H9 (cell line): ENCODE results near the gene NPY2R. TPM values are rescaled to one million over a fixed set of nuclear protein-coding genes. Genes with fewer than 3 reads are reported as not detected.

ENCODE experiments used
- DNase-seq: peaks from one replicate; pipeline ENCODE4 v3.0.0-alpha.2; 2017
- H2AFZ ChIP-seq: one replicate; pipeline ENCODE4 v1.6.1; 2013; ENCODE audit warnings: mild to moderate bottlenecking, low read length, control low read depth, moderate library complexity
- H2AK5ac ChIP-seq: 2 replicates; pipeline ENCODE4 v1.6.1; 2013; ENCODE audit warnings: low read length, control low read depth, mixed read lengths; ENCODE audit not compliant: insufficient read length
- H2BK120ac ChIP-seq: one replicate; pipeline ENCODE4 v1.6.1; 2013; ENCODE audit warnings: low read depth, mild to moderate bottlenecking, low read length, control low read depth, inconsistent platforms; ENCODE audit not compliant: poor library complexity, severe bottlenecking
- H2BK12ac ChIP-seq: 2 replicates; pipeline ENCODE4 v1.6.1; 2013; ENCODE audit warnings: low read length, control low read depth, mixed read lengths, low read depth; ENCODE audit not compliant: insufficient read length
- H2BK15ac ChIP-seq: 2 replicates; pipeline ENCODE4 v1.6.1; 2013; ENCODE audit warnings: low read depth, low read length, control low read depth
- H2BK20ac ChIP-seq: one replicate; pipeline ENCODE4 v1.6.1; 2013; ENCODE audit warnings: low read depth, mild to moderate bottlenecking, low read length, control low read depth, inconsistent platforms; ENCODE audit not compliant: poor library complexity, severe bottlenecking
- H2BK5ac ChIP-seq: 2 replicates; pipeline ENCODE4 v1.6.1; 2013; ENCODE audit warnings: low read length, control low read depth, mixed read lengths; ENCODE audit not compliant: insufficient read length
- H3K14ac ChIP-seq: 2 replicates; pipeline ENCODE4 v1.6.1; 2013; ENCODE audit warnings: low read length, control low read depth; ENCODE audit not compliant: insufficient read depth
- H3K18ac ChIP-seq: 2 replicates; pipeline ENCODE4 v1.6.1; 2013; ENCODE audit warnings: low read depth, mild to moderate bottlenecking, mixed read lengths, low read length, control low read depth; ENCODE audit not compliant: insufficient read length
- H3K23ac ChIP-seq: 2 replicates; pipeline ENCODE4 v1.6.1; 2013; ENCODE audit warnings: low read length, control low read depth, mixed read lengths, low read depth; ENCODE audit not compliant: insufficient read length
- H3K23me2 ChIP-seq: 2 replicates; pipeline ENCODE4 v1.6.1; 2013; ENCODE audit warnings: low read depth, mild to moderate bottlenecking, mixed read lengths, low read length, control low read depth; ENCODE audit not compliant: insufficient read length, poor library complexity, severe bottlenecking
- H3K27ac ChIP-seq: 2 replicates; pipeline ENCODE4 v1.5.1; 2013; ENCODE audit warnings: low read length, control low read depth, mixed read lengths, low read depth; ENCODE audit not compliant: insufficient read length
- H3K27me3 ChIP-seq: 2 replicates; pipeline ENCODE4 v1.6.1; 2013; ENCODE audit warnings: low read length, control low read depth, inconsistent platforms; ENCODE audit not compliant: insufficient read depth
- H3K4ac ChIP-seq: 2 replicates; pipeline ENCODE4 v1.6.1; 2013; ENCODE audit warnings: low read depth, mild to moderate bottlenecking, control low read depth, inconsistent platforms, low read length, moderate library complexity
- H3K4me1 ChIP-seq: 2 replicates; pipeline ENCODE4 v1.6.1; 2013; ENCODE audit warnings: low read length, control low read depth, inconsistent platforms; ENCODE audit not compliant: insufficient read depth
- H3K4me2 ChIP-seq: 2 replicates; pipeline ENCODE4 v1.6.1; 2013; ENCODE audit warnings: low read length, control low read depth, mixed read lengths; ENCODE audit not compliant: insufficient read length, insufficient read depth
- H3K56ac ChIP-seq: 2 replicates; pipeline ENCODE4 v1.6.1; 2013; ENCODE audit warnings: low read depth, mild to moderate bottlenecking, mixed read lengths, low read length, control low read depth; ENCODE audit not compliant: insufficient read length
- H3K79me1 ChIP-seq: 2 replicates; pipeline ENCODE4 v1.6.1; 2013; ENCODE audit warnings: low read depth, mild to moderate bottlenecking, moderate library complexity, low read length, control low read depth, inconsistent platforms; ENCODE audit not compliant: insufficient read depth, poor library complexity, severe bottlenecking
- H3K79me2 ChIP-seq: 2 replicates; pipeline ENCODE4 v1.6.1; 2013; ENCODE audit warnings: low read length, control low read depth, inconsistent platforms; ENCODE audit not compliant: insufficient read depth
- H3K9ac ChIP-seq: 2 replicates; pipeline ENCODE4 v1.6.1; 2013; ENCODE audit warnings: low read length, control low read depth, mixed read lengths; ENCODE audit not compliant: insufficient read length; ENCODE audit errors: extremely low read depth
- H3K9me3 ChIP-seq: one replicate; pipeline ENCODE4 v1.6.1; 2013; ENCODE audit warnings: low read depth, low read length, inconsistent platforms; ENCODE audit not compliant: control insufficient read depth
- H3T11ph ChIP-seq: one replicate; pipeline ENCODE4 v1.6.1; 2013; ENCODE audit warnings: mild to moderate bottlenecking, low read length, control low read depth, inconsistent platforms
- H4K20me1 ChIP-seq: one replicate; pipeline ENCODE4 v1.6.1; 2013; ENCODE audit not compliant: control insufficient read depth, insufficient read length, insufficient read depth
- H4K5ac ChIP-seq: 2 replicates; pipeline ENCODE4 v1.6.1; 2013; ENCODE audit warnings: low read depth, mild to moderate bottlenecking, mixed read lengths, low read length, control low read depth; ENCODE audit not compliant: insufficient read length
- H4K8ac ChIP-seq: replicated peaks from 2 replicates; pipeline ENCODE4 v1.6.1; 2013; ENCODE audit warnings: low read length, control low read depth, mixed read lengths, low read depth; ENCODE audit not compliant: insufficient read length
- H4K91ac ChIP-seq: 2 replicates; pipeline ENCODE4 v1.6.1; 2013; ENCODE audit warnings: low read depth, mild to moderate bottlenecking, moderate library complexity, mixed read lengths, low read length, control low read depth; ENCODE audit not compliant: insufficient read length
- H3K27ac Mint-ChIP-seq, 3 experiments: 2 replicates in 2 of 3; 3 replicates in 1 of 3; pipeline ENCODE4 v1.8.0; 2020 to 2021; ENCODE audit warnings: mixed read lengths in 3 of 3, mild to moderate bottlenecking in 1 of 3, moderate library complexity in 1 of 3
- H3K27me3 Mint-ChIP-seq: 2 replicates; pipeline ENCODE4 v1.8.0; 2021; ENCODE audit warnings: low read depth, mild to moderate bottlenecking, moderate library complexity, mixed read lengths
- H3K36me3 Mint-ChIP-seq, 3 experiments: 2 replicates in 2 of 3; 3 replicates in 1 of 3; pipeline ENCODE4 v1.8.0; 2020 to 2021; ENCODE audit warnings: low read depth in 3 of 3, mixed read lengths in 3 of 3; ENCODE audit not compliant: insufficient read depth in 1 of 3
- H3K4me1 Mint-ChIP-seq, 2 experiments: 2 replicates each; pipeline ENCODE4 v1.8.0; 2020; ENCODE audit warnings: mixed read lengths in 2 of 2
- H3K4me3 Mint-ChIP-seq, 2 experiments: 2 replicates in 1 of 2; 3 replicates in 1 of 2; pipeline ENCODE4 v1.8.0; 2020 to 2021; ENCODE audit warnings: mild to moderate bottlenecking in 2 of 2, mixed read lengths in 2 of 2, moderate library complexity in 1 of 2
- H3K9me3 Mint-ChIP-seq, 2 experiments: 2 replicates in 1 of 2; 3 replicates in 1 of 2; pipeline ENCODE4 v1.8.0; 2020; ENCODE audit warnings: mild to moderate bottlenecking in 2 of 2, mixed read lengths in 2 of 2, moderate library complexity in 1 of 2
- CTCF ChIP-seq: fragments of 200-600 bp; sonication (generic); conservative IDR thresholded peaks from 3 replicates; pipeline ENCODE4 v1.8.0; 2021; ENCODE audit warnings: antibody characterized with exemption, mild to moderate bottlenecking
- WGBS: extraction: QIAGEN DNeasy Blood & Tissue Kit; methylation state at CpG from one replicate; pipeline ENCODE4 v1.1.7; 2013; ENCODE audit warnings: missing lambda C conversion rate, low lambda C conversion rate, mixed read lengths; ENCODE audit not compliant: insufficient read length; ENCODE audit errors: extremely low coverage; 5-methylcytosine and 5-hydroxymethylcytosine counted together
- total RNA-seq: library from RNA; stranded (reverse); gene quantifications from 2 replicates; pipeline ENCODE4 v1.2.1, GENCODE V29; 2021

Gene NPY2R
- total RNA-seq, 1 experiment from 2014 or later: 0.09 TPM

DNA sequence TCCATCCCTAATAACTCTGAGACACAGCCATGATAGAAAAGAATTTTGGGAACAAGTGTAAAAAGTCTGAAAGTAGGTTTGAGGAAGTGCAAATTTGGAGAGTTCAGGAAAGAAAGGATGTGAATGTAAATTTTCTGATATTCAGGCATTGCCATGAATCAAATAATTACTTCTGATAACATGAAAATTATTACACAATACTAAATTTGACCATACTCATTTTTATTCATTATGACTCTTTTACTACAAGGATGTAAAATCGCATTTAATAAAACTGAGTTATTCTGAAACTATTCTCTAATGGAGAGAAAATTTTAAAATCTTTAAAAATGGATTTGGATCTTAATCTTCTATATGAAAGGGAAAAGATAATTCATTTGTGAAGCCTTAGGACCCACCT lies 33.8 kb upstream of the NPY2R start:
- Mint-ChIP-seq H3K9me3 (no peaks in the 10 kb centered on the region), H3K27me3 (no peaks in the 10 kb centered on the region), H3K36me3 (no peaks in the 10 kb centered on the region), H3K4me3 (no peak overlapping the region), H3K4me1 (no peaks in the 10 kb centered on the region), H3K27ac (no peak overlapping the region)
- WGBS: no CpG with 5 or more reads among the region's 1 CpG
- Histone ChIP-seq H3K4me2 (no peak overlapping the region), H2BK12ac (no peak overlapping the region), H3T11ph (no peak overlapping the region), H3K4me1 (no peaks in the 10 kb centered on the region), H3K27me3 (no peaks in the 10 kb centered on the region), H3K18ac (no peak overlapping the region), H2BK5ac (no peak overlapping the region), H3K9me3 (no peaks in the 10 kb centered on the region), H2BK15ac (no peak overlapping the region), H3K23ac (no peak overlapping the region), H2AFZ (no peak overlapping the region), H2BK20ac (no peak overlapping the region), H3K23me2 (no peaks in the 10 kb centered on the region), H4K20me1 (no peaks in the 10 kb centered on the region), H4K5ac (no peak overlapping the region), H3K9ac (no peak overlapping the region), H2BK120ac (no peak overlapping the region), H3K79me1 (no peaks in the 10 kb centered on the region), H3K27ac (no peak overlapping the region), H3K14ac (no peak overlapping the region), H4K91ac (no peak overlapping the region), H3K56ac (no peak overlapping the region), H4K8ac (no peak overlapping the region), H3K79me2 (no peaks in the 10 kb centered on the region), H2AK5ac (no peak overlapping the region), H3K4ac (no peak overlapping the region)
- no peak for DNase-seq
- TF ChIP-seq CTCF: no peak
